RPMI8226 (cell line): ENCODE results near the gene PSMB11.

Experiments used
- DNase-seq: peaks from one replicate; pipeline ENCODE4 v3.0.0-alpha.2; 2015

Gene PSMB11

DNA sequence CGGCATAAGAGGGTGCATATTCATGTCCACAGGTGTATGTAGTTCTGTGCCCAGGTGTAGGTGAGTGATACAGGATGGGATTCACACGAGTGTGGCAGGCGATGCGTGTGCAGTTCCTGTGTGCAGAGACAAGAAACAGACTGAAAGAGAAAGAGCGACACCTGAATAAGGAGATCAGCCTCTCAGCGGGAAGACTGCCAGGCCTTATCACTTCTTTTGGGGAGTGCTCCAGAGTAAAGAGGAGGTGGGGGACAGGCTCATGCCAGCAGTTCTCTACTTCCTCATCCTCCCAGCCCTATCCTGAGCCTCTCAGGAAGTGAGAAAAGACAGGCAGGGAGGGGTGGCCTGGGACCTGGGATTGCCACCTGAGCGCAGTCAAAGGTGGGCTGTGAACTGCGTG is 2.8 kb downstream of the PSMB11 start:
- no peak for DNase-seq

DNA sequence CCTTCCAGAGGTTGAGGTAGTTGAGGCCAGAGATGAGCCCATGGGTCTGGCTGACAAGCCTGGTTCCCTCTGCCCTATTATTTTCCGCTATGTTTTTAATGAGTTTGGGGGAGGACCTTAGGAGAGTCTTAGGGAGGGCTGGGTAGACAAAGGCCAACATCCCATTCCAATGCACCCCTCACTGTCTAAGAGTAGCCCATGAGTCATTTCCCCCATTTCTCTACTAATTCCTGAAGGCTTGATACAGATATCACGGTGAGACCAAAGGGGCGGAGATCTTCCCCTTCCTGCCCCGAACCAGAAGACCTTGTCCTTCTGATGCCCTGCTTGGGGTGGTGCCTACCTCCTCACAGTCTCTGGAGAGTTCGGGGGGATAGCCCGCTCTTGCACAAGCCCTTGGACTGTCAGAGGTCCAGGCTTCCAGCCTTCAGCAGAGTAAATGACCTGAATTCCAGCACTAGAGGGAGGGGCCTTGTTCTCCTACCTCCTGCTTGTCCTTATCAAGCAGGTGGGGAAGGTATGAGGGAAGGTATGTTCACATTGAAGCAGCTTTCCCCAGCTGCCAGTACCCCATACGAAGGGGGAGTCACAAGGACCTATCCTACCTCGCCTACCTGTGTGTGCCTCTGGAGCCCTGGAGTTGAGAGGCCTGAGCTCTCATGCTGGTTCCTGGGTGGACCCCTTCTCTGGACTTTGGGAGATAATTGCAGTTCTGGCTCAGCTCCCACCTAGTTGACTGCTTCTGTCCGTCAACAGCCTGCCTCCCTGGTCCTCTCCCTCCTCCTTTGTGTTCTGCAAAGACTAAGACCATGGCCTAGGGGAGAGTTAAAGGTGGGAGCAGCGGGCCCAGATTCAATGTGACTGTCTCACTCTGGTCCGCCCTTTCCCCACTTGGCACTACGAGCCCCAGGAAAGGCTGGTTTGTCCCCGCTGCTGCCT is 3.7 kb downstream of the PSMB11 start:
- DNase-seq, result no peak

DNA sequence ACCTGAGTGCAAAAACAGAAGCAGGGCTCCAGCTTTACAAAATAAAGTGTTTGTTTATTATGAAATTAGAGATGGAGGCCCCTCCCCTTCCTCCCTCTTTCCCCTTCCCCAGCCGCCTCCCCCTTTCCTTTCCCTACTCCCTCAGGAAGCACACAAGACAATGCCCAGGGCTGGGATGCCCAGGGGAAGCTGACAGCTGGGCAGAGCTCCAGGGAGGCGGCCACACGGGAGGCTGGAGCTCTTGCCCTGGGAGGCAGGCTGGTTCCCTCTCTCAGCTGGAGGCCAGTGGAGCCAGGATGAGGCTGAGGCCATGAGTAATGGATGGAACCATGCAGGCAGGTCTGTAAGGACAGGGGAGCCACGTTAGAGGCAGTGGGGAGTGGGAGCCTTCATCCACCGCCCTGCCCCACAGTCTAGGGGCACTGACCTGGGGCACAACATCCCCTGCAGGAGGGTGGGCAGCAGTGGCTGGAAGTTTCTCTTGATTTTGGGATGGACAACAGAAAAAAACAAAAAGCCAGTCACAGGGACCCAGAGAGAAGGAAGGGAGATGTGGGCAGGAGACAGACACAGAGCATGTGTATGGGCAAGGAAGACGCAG is 5.1 kb downstream of the PSMB11 start:
- no peak for DNase-seq

DNA sequence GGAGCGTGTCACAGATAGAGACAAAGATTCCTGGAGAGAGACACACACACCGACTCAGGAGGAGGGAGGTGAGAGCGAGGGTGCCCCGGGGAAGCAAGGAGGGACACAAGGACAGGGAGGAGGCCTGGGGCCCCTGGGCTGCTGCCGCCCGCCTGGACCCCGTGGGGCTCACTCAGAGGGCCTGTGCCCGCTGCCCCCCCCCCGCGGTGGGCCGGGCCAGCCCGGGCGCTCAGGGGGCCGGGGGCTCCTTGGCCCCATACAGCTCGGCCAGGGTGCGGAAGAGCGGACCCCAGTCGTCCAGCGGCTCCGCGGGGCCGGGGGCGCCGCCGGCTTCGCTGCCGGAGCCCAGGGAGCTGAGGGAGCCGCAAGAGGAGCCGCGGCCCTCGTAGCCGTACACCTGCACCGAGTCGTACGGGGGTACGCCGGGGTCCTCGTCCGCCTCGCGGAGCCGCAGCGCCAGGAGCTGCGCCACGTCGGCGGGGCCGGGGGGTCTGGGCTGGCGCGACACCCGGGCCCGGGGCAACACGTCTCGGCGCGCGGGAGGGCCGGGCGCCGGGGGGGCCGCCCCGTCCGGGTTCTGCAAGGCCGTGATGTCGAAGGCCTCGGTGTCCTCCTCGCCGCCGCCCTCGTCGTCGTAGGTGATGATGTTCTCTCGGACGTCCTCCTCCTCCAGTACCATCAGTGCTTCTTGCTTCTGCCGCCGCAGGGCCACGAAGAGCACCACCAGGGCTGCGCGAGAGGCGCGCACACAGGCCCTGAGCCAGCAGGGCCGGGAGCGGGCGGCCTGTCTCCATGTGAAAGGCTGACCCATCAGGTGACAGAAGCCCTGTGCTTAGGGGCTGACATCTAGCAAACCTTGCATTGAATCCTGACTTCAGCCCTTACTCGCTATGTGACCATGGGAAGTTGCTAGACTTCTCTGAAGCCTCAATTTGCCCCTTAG is 6.0 kb downstream of the PSMB11 start:
- DNase-seq, result no peak

DNA sequence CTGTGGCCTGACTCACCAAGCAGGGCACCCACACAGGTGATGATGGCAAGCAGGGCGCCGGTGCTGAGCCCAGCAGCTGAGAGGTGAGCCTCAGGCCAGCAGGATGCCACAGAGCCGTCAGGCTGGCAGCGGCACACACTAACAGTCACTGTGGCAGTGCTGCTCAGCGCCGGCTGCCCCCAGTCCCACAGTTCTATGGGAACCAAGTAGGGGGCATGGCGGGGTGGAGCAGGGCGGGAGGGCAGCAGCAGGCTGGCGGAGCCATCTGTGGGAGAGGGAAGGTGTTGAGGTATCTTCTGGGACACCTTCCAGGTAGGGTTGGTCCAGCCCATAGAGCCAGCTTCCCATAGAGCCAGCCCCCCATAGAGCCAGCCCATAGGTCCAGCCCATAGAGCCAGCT is 7.0 kb downstream of the PSMB11 start:
- DNase-seq, result no peak

DNA sequence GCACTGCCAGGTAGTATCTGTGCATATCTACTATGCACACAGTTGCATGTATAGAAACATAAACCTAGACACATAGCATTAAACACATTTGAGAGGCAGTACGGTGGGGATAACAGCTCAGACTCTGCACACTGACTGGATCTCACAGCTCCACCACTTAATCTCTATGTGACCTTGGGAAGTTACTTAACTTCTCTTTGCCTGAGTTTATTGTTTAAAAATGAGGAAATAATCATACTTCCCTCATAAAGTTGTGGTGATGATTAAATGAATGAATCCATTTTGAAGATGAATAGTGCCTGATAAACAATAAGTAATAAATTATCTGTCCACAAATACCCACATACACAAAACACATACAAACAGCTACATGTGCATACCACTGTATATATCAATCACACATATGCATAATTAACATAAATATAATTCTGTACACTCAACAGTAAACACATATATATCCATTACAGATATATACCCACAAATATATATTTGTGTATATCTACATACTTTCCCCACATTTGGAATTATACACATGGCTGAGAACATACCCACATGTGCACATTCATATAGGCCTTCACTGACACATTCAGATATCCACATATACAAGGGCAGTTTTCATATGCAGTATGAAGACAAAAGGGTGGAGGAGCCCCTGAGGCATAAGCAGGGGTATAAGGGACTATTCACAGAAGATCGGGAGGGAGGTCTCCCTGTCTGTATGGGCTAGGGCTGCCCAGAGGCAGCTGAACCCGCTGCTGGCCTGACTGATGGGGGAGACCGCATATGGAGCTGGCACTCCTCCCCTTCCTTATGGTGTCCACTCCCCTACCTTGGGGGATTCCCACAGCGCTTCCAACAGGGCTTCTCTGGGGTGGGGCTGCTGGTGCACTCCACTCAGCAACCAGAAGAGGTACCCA is 9.4 kb downstream of the PSMB11 start:
- DNase-seq, result no peak

DNA sequence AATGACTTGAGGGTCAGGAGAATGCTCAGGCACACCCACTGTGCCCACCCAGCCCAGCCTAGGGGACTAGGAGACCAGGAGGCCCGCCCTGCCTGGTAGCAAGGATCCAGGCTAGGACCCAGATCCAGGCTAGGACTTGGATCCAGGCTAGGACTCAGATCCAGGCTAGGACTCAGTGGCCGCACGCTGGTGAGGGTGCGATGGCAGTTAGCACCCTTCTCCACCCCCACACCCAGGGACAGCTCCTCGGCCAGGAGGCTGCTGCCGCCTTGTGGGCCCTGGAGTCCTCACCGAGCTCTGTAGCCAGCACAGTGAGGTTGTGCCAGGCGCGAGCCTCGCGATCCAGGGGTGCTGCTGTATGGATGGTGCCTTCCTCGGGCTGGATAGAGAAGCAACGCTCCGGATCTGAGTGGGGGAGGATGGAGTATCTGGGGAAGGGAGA is 10.2 kb downstream of the PSMB11 start:
- peak; percentile 13 for DNase-seq

DNA sequence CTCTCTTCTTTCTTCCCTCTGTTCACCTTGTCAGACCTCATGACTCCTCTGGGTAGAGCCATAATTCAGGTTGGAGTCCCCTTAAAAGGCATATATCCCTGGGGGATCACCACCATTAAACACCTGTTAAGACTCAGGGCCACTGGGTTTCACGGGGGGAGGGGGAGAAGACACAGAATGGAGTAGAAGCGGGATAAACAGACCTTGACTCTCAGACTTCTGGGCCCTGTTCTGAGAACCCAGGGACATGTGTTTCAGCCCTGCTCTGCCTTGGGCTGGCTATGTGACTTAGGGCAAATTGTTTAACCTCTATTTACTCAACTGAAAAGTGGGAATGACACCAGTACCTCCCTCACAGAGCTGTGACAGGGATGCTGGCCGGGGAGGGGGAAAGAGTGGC is 10.7 kb downstream of the PSMB11 start:
- no peak for DNase-seq

DNA sequence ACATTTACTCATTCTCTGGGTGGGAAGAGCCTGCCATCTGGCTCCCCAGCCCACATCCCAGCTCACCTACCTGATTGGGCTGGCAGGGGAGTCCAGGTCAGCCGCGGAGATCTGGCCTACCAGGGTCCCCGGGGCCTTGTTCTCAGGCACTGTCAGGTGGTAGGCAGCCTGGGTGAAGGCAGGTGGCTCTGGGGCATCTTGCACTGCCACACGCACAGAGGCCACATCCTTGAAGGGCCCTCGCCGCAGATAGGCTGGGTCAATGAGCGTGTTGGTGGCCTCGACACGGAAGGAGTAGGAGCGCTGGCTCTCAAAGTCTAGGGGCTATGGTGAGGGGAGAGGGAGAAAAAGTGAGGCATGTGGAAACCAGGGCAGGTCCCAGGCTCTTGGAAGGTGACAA is 11.4 kb downstream of the PSMB11 start:
- no peak for DNase-seq

DNA sequence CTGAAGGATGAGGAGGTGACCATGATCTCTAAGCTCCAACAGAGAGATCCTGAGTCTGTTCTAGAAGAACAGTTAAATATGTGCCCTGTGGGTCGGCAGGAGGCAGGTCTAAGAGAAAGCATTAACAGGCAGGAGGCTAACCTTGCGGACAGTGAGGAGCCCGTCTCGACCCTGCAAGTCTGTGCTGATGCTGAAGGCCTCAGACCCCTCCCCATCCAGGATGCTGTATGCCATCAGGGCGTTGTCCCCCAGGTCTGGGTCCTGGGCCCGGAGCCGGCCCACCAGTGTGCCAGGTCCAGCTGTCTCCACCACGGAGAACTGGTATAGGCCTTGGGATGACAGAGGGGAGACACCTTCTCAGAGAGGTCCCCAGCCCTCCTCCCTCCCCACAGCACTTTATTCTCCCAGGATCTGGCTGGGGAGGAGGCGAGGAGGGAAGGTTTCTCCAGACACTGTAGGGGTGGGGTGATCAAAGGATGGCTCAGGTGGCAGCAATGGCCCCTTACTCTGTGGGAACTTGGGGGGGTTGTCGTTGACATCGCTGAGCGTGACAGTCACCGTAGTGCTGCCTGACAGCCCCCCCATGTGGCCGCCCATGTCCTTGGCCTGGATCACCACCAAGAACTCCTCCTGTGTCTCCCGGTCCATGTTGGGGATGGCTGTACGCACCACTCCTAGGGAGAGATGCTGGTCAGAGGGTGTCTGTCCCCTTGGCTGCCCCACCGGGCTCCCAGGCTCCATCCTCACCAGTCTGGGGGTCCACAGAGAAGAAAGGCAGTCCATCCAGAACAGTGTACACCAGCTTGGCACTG is 12.2 kb downstream of the PSMB11 start:
- DNase-seq, result no peak

DNA sequence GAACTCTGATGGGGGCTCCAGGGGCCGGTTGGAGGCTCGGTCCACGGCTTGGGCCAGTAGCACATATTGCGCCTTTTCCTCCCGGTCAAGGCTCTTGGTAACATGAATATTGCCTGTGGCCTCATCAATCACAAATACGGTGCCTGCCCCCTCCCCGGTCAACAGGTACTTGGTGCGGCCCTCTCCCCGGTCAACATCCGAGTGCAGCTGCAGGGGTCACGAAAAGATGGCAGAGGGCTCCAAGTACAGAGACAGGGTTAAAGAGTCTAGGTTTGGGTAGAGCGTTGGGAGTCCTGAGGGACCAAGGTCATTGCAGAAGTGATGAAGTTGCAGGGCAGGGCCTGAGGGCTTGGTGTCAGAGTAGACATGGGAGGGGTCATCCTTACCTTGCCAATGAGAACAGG is 13.1 kb downstream of the PSMB11 start:
- no peak for DNase-seq

DNA sequence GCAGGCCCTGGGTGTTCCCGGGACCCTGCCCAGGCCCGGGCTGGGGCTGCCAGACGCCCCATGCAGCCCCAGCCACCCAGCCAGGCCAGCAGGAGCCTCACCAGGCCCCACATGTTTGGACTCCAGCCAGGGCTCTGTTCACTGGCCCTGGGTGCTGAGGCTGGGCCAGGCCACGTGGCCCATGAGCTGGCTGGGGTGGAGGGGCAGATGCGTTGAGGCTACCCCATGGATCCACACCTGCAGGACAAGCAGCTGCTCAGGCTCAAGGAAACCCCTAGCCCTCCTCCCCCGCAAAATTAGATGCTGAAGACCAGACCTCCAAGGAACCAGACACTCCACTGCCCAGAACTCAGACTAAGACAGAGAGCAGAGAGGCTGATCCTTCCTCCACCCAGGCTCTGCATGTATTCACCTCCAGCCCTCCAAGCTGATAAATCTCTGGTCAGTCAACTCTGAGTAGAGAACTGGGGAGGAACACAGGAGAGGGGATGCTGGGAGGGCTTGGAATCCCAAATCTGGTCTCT is 13.7 kb downstream of the PSMB11 start:
- peak; percentile 82 for DNase-seq

DNA sequence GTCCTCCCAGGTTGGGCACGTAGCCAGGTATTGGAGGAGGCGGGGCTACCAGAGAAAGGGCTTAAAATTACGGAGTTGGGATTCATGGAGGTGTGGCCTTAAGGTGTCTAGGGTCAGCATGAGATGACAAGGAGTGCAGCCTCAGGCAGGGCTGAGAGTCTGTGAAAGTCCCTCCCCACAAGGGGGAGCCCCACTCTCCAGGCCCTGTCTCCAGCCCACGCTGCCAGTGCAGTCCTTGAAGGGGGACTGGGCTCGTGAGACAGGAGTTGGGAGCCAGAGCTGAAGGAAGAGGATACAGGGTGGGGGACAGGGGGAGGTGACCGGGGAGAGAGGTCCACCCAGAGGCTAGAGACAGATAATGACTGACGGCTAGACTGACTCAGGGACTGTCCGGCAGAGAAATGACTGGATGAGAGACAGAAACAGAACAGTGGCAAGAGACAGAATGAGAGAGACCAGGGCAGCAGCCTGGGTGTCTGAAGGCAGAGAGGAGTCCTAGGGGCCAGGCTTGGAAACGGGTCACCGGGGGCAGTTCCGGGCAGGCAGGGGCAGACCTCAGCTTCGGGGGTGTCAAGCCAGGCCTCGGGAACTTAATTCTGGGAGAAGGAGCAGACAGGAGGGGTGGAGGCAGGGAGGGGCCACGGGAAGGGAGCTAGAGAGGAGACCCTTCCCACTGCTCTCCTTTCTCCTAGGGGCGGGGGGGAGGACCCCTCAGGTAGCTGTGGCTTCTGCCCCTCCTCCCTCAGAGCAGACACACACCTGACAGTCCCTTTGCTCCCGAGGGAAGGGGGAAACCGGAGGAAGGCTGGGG is 14.3 kb downstream of the PSMB11 start:
- peak; percentile 83 for DNase-seq

DNA sequence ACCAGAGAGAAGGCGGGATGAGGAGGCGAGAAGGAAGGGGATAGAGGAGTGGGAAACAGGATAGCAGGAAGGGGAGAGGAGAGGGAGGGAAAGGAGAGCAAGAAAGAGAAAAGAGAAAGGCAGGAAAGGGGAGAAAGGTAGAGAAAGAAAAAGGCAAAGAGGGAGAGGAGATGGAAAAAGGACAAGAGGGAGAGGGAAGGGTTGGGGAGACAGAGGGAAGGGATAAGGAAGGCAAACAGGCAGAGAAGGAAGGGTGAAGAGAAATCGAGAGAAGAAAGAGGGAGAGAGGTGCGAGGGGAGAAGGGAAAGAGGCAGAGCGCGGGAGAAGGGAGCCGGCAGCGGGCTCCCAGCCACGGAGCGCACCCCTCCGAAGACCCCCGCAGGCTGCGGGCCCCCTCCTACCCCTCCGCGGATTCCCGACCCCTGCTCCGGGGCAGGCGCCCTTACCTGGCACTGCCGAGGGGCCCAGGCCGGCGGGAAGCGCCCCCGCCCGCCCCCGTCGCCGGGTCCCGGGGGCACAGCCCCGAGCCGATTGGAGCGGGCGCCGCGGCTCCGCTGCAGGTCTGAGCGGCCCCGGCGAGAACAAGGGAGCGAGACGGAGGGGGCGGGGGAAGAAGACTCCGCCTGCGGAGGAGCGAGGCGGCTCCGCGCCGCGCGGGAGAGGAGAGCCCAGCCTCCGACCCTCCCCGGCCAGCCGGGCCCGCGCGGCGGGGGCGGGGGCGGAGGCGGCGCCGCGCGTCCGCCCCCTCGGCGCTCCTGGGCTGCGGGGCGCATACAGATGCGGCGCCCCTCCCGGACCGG is 15.1 kb downstream of the PSMB11 start, which contains the start of gene CDH24:
CDH24 (minus strand) TSS at position 565 of the 801 bp plus-strand sequence. CDS start 1,787 bp downstream, outside the sequence.
- peak; percentile 83 for DNase-seq

DNA sequence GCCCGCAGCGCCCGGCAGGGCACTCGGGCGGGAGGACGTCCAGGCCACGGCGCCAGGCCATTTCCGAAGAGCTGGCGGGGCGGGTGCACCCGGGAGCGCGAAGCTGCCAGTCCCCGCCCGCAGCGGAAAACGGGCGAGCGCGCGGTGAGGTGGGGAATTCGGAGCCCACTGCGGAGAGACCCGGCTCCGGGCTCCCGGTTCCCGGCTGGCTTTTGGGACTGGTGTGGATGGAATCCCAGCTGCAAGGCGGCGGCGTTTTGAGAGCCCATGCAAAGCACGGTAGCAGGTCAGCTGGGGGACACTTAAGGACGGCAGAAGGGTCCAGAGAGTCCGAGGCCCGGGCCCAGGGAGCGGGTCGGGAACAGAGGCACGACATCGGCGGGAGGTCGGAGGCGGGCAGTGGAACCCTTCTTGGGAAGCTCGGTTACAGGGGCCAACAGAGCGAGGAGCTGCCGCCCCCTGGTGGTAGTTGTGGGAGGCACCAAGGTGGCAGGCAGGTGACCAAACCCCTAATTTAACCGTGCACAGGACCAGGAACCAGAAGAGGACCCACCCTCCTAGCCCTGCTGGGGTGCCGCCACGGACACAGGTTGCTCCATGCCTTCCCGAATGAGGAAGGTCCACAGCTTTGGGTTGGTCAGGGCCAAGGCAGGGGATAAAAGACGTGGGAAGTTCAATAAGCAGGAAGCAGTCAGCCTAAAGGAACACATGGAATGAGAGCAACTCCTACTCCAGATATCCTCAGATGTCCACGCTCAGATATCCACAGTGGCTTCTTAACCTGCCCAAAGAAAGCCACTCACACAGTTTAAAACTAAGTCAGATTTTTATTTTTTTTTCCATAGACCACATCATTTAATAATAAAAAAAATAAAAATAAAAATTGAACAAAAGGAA is 16.0 kb downstream of the PSMB11 start:
- peak; percentile 81 for DNase-seq

DNA sequence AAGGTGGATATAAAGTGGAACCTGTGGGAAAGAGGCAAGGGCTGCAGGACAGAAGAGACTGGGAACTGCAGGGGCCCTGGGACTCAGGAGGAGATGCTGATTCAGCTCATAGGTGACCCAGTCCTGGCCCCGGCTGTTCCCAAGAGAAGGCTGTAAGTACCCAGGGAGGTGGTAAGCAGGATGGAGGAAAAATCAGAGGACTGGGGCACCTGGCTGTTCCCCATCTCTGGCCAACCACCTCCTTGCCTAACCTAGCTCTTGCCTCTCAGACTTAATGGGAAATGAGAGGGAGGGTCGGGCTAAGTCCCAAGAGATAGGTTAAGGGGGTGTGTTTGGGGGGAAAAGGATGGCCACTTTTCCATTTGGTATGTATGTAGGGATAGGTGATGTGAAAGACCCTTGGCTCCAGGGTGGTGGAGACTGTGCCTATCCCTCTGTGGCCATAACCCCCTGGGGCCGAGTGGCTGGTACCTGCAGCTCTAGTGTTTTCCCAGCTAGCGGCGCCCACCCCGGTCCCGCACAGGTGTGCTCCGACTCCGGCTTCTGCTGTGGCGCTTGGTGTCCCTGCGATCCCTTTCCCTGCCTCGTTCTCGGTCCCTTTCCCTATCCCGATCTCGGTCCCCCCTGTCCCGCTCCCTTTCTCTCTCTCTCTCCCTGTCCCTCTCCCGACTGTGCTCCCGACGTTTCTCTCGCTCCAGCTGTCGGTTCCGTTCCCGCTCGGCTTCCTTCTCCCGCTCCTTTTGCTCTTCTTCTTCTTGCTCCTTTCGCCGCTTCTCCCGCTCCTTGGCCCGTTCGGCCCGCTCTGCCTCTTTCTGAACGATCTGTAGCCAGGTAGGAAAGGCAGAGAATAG is 16.9 kb downstream of the PSMB11 start:
- DNase-seq, result no peak
